K562 (cell line): ENCODE measurements around the gene HOXB5. TPM values are rescaled to one million over a fixed set of nuclear protein-coding genes. Genes with fewer than 3 reads are reported as not detected.
A peak's percentile ranks its signal among the peaks of the same experiment; 100 is the strongest.

Experiments used
- BMI1 ChIP-seq: fragments of 150-350 bp; IDR thresholded peaks from 2 replicates; pipeline ENCODE4 v1.6.1; 2014; ENCODE audit warnings: low read length
- MBD2 ChIP-seq: sonication (generic); IDR thresholded peaks from 2 replicates; pipeline ENCODE4 v1.6.1; 2016; ENCODE audit warnings: low read depth, borderline replicate concordance
- RBFOX2 ChIP-seq: fragments of 200-400 bp; formaldehyde crosslinking; IDR thresholded peaks from 2 replicates; pipeline ENCODE4 v1.6.1; 2017; ENCODE audit warnings: low read depth, mild to moderate bottlenecking, low read length, moderate library complexity
- RBM22 ChIP-seq: fragments of 200-400 bp; formaldehyde crosslinking; IDR thresholded peaks from 2 replicates; pipeline ENCODE4 v1.6.1; 2018; ENCODE audit warnings: low read length, low read depth; ENCODE audit not compliant: poor library complexity, severe bottlenecking
- SAFB2 ChIP-seq: fragments of 200-400 bp; formaldehyde crosslinking; IDR thresholded peaks from 2 replicates; pipeline ENCODE4 v1.6.1; 2018; ENCODE audit warnings: borderline replicate concordance, low read length, low read depth, moderate library complexity; ENCODE audit not compliant: severe bottlenecking
- SMAD3 ChIP-seq: fragments of 450-650 bp; formaldehyde crosslinking; conservative IDR thresholded peaks from 2 replicates; pipeline ENCODE4 v1.4.0; 2020; ENCODE audit warnings: mild to moderate bottlenecking
- ZBTB9 ChIP-seq: fragments of 450-650 bp; formaldehyde crosslinking; IDR thresholded peaks from 2 replicates; pipeline ENCODE4 v1.4.0; 2020; ENCODE audit warnings: mild to moderate bottlenecking, moderate library complexity
- ZFX ChIP-seq: sonication (generic); formaldehyde crosslinking; IDR thresholded peaks from 2 replicates; pipeline ENCODE4 v1.8.0; 2022; ENCODE audit warnings: mild to moderate bottlenecking, missing genetic modification reagents, moderate library complexity
- ZSCAN29 ChIP-seq: fragments of 450-650 bp; IDR thresholded peaks from 2 replicates; pipeline ENCODE4 v1.6.1; 2017
- polyA plus RNA-seq, 8 experiments: library from polyadenylated mRNA; depleted of rRNA in 4 of 8; stranded (reverse) in 5 of 8; unstranded in 3 of 8; fragments of >200 nt; fragmentation: Nextera tagmentation in 2 of 8; fragmentation: Illumina TruSeq in 1 of 8; extraction: Ambion mirVana in 2 of 8; extraction: Trizol in 1 of 8; gene quantifications; 2 replicates each; pipeline versions ENCODE4 v1.2.1 to v1.2.3, GENCODE V29; 2011 to 2014; ENCODE audit warnings: inconsistent platforms in 1 of 8, missing spikeins in 1 of 8
- total RNA-seq, 7 experiments: library from RNA; depleted of rRNA in 6 of 7; stranded (reverse); fragments of >200 nt in 6 of 7; fragmentation: Illumina TruSeq in 2 of 7; extraction: Trizol in 2 of 7; gene quantifications; 2 replicates each; pipeline versions ENCODE4 v1.2.1 to v1.2.3, GENCODE V29; 2011 to 2021; ENCODE audit warnings: low replicate concordance in 1 of 7

The HOXB5 gene
- total and polyA plus RNA-seq, 9 of the 15 experiments (the other 6 are each of a cell fraction or from before 2014, with no cell fraction given): 0.24 to 2.7 (median 0.65) TPM

- TF ChIP-seq RBFOX2: peak; percentile 80
- TF ChIP-seq SAFB2: no peak
- TF ChIP-seq ZBTB9 (CRISPR knock-in tag): 0 out of 2 replicates have a peak, but pooled peaks have one; percentile 9
- TF ChIP-seq RBM22: peak; percentile 94
- TF ChIP-seq SMAD3: no peak
- 0 out of 2 replicates have a peak, but pooled peaks have one; percentile 2 for TF ChIP-seq MBD2
- peak; percentile 93 for TF ChIP-seq ZSCAN29
- no peak for TF ChIP-seq BMI1
- peak; percentile 45; the same call in 1 of the 2 replicates for TF ChIP-seq ZFX (CRISPR knock-in tag)
Measured at GRCh38 chr17:48619826-48620449, 26.4 kb upstream of the HOXB5 start (continued).
